PC-3 (cell line): ENCODE measurements around the gene ADSS1. TPM values are rescaled to one million over a fixed set of nuclear protein-coding genes. Genes with fewer than 3 reads are reported as not detected.
"Not testable (repeated sequence)": the region's sequence is repeated elsewhere in the genome, so short reads cannot be mapped to it uniquely, and the experiment has no call there.

Experiments
- ATAC-seq: fragments of 200-7000 bp; cut with Tn5 transposase; 2 replicates; pipeline ENCODE4 v1.9.1; 2020; ENCODE audit warnings: mild to moderate bottlenecking, moderate library complexity
- BruUV-seq: library from RNA; stranded (reverse); fragments of 400-500 nt; replicated peaks from 2 replicates; lab custom pipeline; 2021; lab: Mats Ljungman, UMichigan
- CTCF ChIA-PET: fragments of 300-600 bp; sonication (Branson Sonifier 250); formaldehyde crosslinking; loops from one replicate; lab custom pipeline; 2022; ENCODE audit warnings: antibody characterized with exemption; lab: Charles Lee
- POLR2A ChIA-PET: fragments of 300-600 bp; sonication (Branson Sonifier 250); formaldehyde crosslinking; loops from one replicate; lab custom pipeline; 2022; ENCODE audit warnings: antibody characterized with exemption; ENCODE audit not compliant: unreplicated experiment; lab: Charles Lee
- DNase-seq: peaks from one replicate; pipeline ENCODE4 v3.0.0-alpha.2; 2015
- H2AFZ ChIP-seq: fragments of 300-600 bp; sonication (generic); 2 replicates; pipeline ENCODE4 v1.6.0; 2016; ENCODE audit warnings: antibody characterized with exemption, low read length
- H3F3A ChIP-seq: fragments of 300-600 bp; sonication (generic); one replicate; pipeline ENCODE4 v1.6.0; 2017; ENCODE audit warnings: antibody characterized with exemption, low read length, control low read depth, mild to moderate bottlenecking; ENCODE audit not compliant: unreplicated experiment
- H3K27ac ChIP-seq: fragments of 300-600 bp; sonication (generic); 2 replicates; pipeline ENCODE4 v1.5.1; 2016; ENCODE audit warnings: mild to moderate bottlenecking, low read length
- H3K27me3 ChIP-seq: fragments of 300-600 bp; sonication (generic); 2 replicates; pipeline ENCODE4 v1.6.1; 2016; ENCODE audit warnings: low read length, mixed read lengths
- H3K36me3 ChIP-seq: fragments of 300-600 bp; sonication (generic); 2 replicates; pipeline ENCODE4 v1.6.1; 2016; ENCODE audit warnings: low read depth, mixed run types, low read length, mixed read lengths
- H3K4me1 ChIP-seq: fragments of 300-600 bp; sonication (generic); 2 replicates; pipeline ENCODE4 v1.5.1; 2016; ENCODE audit warnings: low read length; ENCODE audit not compliant: insufficient read depth
- H3K4me2 ChIP-seq: fragments of 300-600 bp; sonication (generic); 2 replicates; pipeline ENCODE4 v1.6.0; 2016; ENCODE audit warnings: low read length
- H3K4me3 ChIP-seq: fragments of 300-600 bp; sonication (generic); 2 replicates; pipeline ENCODE4 v1.5.1; 2016; ENCODE audit warnings: mild to moderate bottlenecking, low read length, mixed read lengths
- H3K79me2 ChIP-seq: fragments of 300-600 bp; sonication (generic); 2 replicates; pipeline ENCODE4 v1.6.1; 2017; ENCODE audit warnings: low read length, mixed read lengths
- H3K9ac ChIP-seq: fragments of 300-600 bp; sonication (generic); 2 replicates; pipeline ENCODE4 v1.6.0; 2016; ENCODE audit warnings: mild to moderate bottlenecking, low read length
- H3K9me2 ChIP-seq: fragments of 300-600 bp; sonication (generic); replicated peaks from 2 replicates; pipeline ENCODE4 v1.6.1; 2016; ENCODE audit warnings: mixed run types, low read length, mixed read lengths
- H3K9me3 ChIP-seq: fragments of 300-600 bp; sonication (generic); 2 replicates; pipeline ENCODE4 v1.6.1; 2016; ENCODE audit warnings: low read length, mixed read lengths
- H4K20me1 ChIP-seq: fragments of 300-600 bp; sonication (generic); 2 replicates; pipeline ENCODE4 v1.6.1; 2016; ENCODE audit warnings: low read length, mixed read lengths
- CTCF ChIP-seq: fragments of 300-600 bp; sonication (generic); conservative IDR thresholded peaks from 2 replicates; pipeline ENCODE4 v1.5.1; 2017; ENCODE audit warnings: antibody characterized with exemption, low read depth, mild to moderate bottlenecking, low read length
- EZH2 ChIP-seq: fragments of 300-600 bp; sonication (generic); IDR thresholded peaks from one replicate; pipeline ENCODE4 v1.6.1; 2017; ENCODE audit warnings: antibody characterized with exemption, mild to moderate bottlenecking, low read length; ENCODE audit not compliant: unreplicated experiment
- EZH2phosphoT487 ChIP-seq: fragments of 300-600 bp; sonication (generic); IDR thresholded peaks from 2 replicates; pipeline ENCODE4 v1.6.1; 2018; ENCODE audit warnings: mild to moderate bottlenecking, antibody characterized with exemption, low read length, borderline replicate concordance
- intact Hi-C: fragments of 100-400 bp; cut with micrococcal nuclease; formaldehyde crosslinking; loops from 2 replicates; pipeline ENCODE4 v1.9.0; 2023
- total RNA-seq: library from RNA; depleted of rRNA; stranded (reverse); fragments of >200 nt; gene quantifications from 2 replicates; pipeline ENCODE4 v1.2.3, GENCODE V29; 2014

ADSS1 gene
- total RNA-seq, 1 experiment from 2014 or later = 7.9 TPM

- H4K20me1 ChIP-seq = peaks cover 7% of the 10 kb centered on the region
- H3K27me3 ChIP-seq = no peaks in the 10 kb centered on the region
- peaks cover 12% of the 10 kb centered on the region for H3K79me2 ChIP-seq
- no peak overlapping the region for H2AFZ ChIP-seq
- peak overlapping the region; percentile 6 for H3K4me2 ChIP-seq
- POLR2A ChIA-PET = no interaction called here
- no peak overlapping the region for H3K9ac ChIP-seq
- no peaks in the 10 kb centered on the region for H3F3A ChIP-seq
- TF ChIP-seq CTCF (peak; percentile 31; the same call in 1 of the 2 replicates), EZH2 (no peak)
- BruUV-seq = no TSS peak
- H3K9me3 ChIP-seq = no peaks in the 10 kb centered on the region
- H3K9me2 ChIP-seq = no peaks in the 10 kb centered on the region
- intact Hi-C loops = no loop called here
- H3K36me3 ChIP-seq = no peaks in the 10 kb centered on the region
- H3K4me3 ChIP-seq = no peak overlapping the region
- H3K27ac ChIP-seq = no peak overlapping the region
- H3K4me1 ChIP-seq = peaks cover 31% of the 10 kb centered on the region
- no peak for ATAC-seq
- peak; percentile 70 for DNase-seq
- CTCF ChIA-PET = interaction anchor here (0.6 kb wide), 1 partner anchor 98 kb away, joined by 3 read pairs; no protein-coding TSS in a partner anchor
Observed at GRCh38 chr14:104749111-104749649, 25.2 kb downstream of the ADSS1 start.

DNA sequence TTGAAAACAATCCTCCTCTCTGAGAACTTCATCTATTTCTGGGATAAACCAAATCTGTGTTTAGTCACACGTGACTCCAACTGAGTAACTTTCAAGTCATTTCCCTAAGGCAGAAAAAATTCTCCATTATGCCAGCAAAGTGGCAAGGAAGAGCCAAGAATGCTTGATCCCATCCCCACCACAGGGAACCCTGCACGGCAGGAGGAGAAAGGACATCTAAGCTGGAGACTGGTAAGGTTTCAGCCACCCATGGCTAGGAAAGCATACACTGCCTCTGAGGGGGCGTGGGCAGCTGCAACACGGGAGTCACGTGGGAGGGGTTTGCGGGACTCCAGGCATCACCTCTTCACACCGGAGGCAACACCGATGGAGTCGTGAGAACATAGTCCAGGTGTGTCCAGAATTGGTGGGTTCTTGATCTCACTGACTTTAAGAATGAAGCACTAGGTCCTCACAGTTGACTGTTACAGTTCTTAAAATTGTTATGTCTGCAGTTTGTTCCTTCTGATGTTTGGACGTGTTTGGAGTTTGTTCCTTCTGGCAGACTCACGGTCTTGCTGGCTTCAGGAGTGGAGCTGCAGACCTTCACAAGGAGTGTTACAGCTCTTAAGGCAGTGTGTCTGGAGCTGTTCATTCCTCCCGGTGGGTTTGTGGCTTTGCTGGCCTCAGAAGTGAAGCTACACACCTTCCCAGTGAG lies 26.2 kb downstream of the ADSS1 start:
- H3K36me3 ChIP-seq = no peaks in the 10 kb centered on the region
- H3F3A ChIP-seq = no peaks in the 10 kb centered on the region
- H3K27me3 ChIP-seq = no peaks in the 10 kb centered on the region
- H3K9me2 ChIP-seq = no peaks in the 10 kb centered on the region
- ChIA-PET POLR2A (interaction anchor here (0.7 kb wide), 1 partner anchor 177 kb away, joined by 3 read pairs; no protein-coding TSS in a partner anchor), CTCF (interaction anchor here (1.1 kb wide), 1 partner anchor 19 kb away, joined by 4 read pairs; no protein-coding TSS in a partner anchor)
- H3K9me3 ChIP-seq = no peaks in the 10 kb centered on the region
- intact Hi-C loops = no loop called here
- H4K20me1 ChIP-seq = peaks cover 17% of the 10 kb centered on the region
- peaks cover 23% of the 10 kb centered on the region for H3K79me2 ChIP-seq
- peaks cover 39% of the 10 kb centered on the region for H3K4me1 ChIP-seq
- no peak overlapping the region for H3K4me3 ChIP-seq
- no peak for ATAC-seq
- H3K27ac ChIP-seq = 0 out of 2 replicates have a peak overlapping the region, but pooled peaks have one; percentile 10
- DNase-seq = peak; percentile 43
- H3K9ac ChIP-seq = no peak overlapping the region
- no peak overlapping the region for H2AFZ ChIP-seq
- no peak overlapping the region for H3K4me2 ChIP-seq
- BruUV-seq = no TSS peak
- TF ChIP-seq EZH2phosphoT487 (no peak), CTCF (no peak)

DNA sequence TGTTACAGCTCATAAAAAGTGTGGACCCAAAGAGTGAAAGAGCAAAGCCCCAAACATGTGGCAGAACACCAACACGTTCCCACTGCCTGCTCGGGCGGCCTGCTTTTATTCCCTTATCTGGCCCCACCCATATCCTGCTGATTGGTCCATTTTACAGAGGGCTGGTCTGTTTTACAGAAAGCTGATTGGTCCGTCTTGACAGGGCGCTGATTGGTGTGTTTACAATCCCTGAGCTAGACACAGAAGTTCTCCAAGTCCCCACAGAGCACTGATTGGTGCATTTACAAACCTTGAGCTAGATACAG lies 26.7 kb downstream of the ADSS1 start:
- H3K9me2 ChIP-seq, H3K27me3 ChIP-seq, H3K9me3 ChIP-seq, H3F3A ChIP-seq, H2AFZ ChIP-seq, BruUV-seq, H3K4me3 ChIP-seq, ATAC-seq, H3K4me2 ChIP-seq, H3K36me3 ChIP-seq, H3K27ac ChIP-seq, H3K9ac ChIP-seq, intact Hi-C loops: not testable (repeated sequence)
- Histone ChIP-seq H3K4me1 (peaks cover 39% of the 10 kb centered on the region), H4K20me1 (peaks cover 19% of the 10 kb centered on the region), H3K79me2 (peaks cover 28% of the 10 kb centered on the region)
- DNase-seq = peak; percentile 24
- ChIA-PET CTCF (interaction anchor here (0.7 to 1.1 kb wide), 2 partner anchors 18 to 667 kb away, joined by 3 to 4 read pairs; no protein-coding TSS in a partner anchor), POLR2A (interaction anchor here (0.7 kb wide), 1 partner anchor 178 kb away, joined by 3 read pairs; no protein-coding TSS in a partner anchor)
